Stimulated activated CD4-positive, alpha-beta T cell treated with anti-CD3 and anti-CD28 coated beads, Interleukin-12 subunit alpha, Interleukin-12 subunit beta, amount 100 ng/mL, for 24 hours (primary cell): Measurements from ENCODE around the gene MRAP.

Source experiments
- DNase-seq, 2 experiments: peaks; one replicate each; pipeline ENCODE4 v3.0.0-alpha.2; 2020; ENCODE audit warnings: low read depth in 2 of 2

MRAP gene

GRCh38 chr21:32349333-32349944 lies 50.8 kb downstream of the MRAP start:
- DNase-seq = no peak

- DNase-seq = no peak
Measured at GRCh38 chr21:32350211-32350980, 51.7 kb downstream of the MRAP start.

GRCh38 chr21:32350981-32351380 lies 52.3 kb downstream of the MRAP start:
- no peak for DNase-seq

- DNase-seq = no peak
Measured at GRCh38 chr21:32351428-32351827, 52.8 kb downstream of the MRAP start.

- DNase-seq = no peak
Measured at GRCh38 chr21:32352526-32352925, 53.9 kb downstream of the MRAP start.

- DNase-seq = no peak
Measured at GRCh38 chr21:32353002-32353711, 54.5 kb downstream of the MRAP start.

GRCh38 chr21:32356874-32357395 lies 58.3 kb downstream of the MRAP start:
- no peak for DNase-seq

- no peak for DNase-seq
Measured at GRCh38 chr21:32359719-32360260, 61.1 kb downstream of the MRAP start.

GRCh38 chr21:32360401-32360975 lies 61.8 kb downstream of the MRAP start:
- DNase-seq = no peak
